WERI-Rb-1 (cell line): ENCODE measurements around the gene ZER1.
"Not testable (repeated sequence)": the region's sequence is repeated elsewhere in the genome, so short reads cannot be mapped to it uniquely, and the experiment has no call there.

ENCODE experiments used
- DNase-seq: peaks from one replicate; pipeline ENCODE4 v3.0.0-alpha.2; 2020
- H3K27ac ChIP-seq: fragments of 250-450 bp; sonication (Bioruptor Pico); 2 replicates; pipeline ENCODE4 v1.5.1; 2020; ENCODE audit warnings: mild to moderate bottlenecking, moderate library complexity
- H3K27me3 ChIP-seq: fragments of 250-450 bp; sonication (Bioruptor Pico); 2 replicates; pipeline ENCODE4 v1.5.1; 2021; ENCODE audit warnings: mild to moderate bottlenecking, low read depth, moderate library complexity; ENCODE audit not compliant: insufficient read depth, severe bottlenecking
- H3K36me3 ChIP-seq: fragments of 250-450 bp; sonication (Bioruptor Pico); 2 replicates; pipeline ENCODE4 v1.5.1; 2020; ENCODE audit warnings: mild to moderate bottlenecking, moderate library complexity
- H3K4me3 ChIP-seq: 2 replicates; pipeline ENCODE4 v1.5.1; 2011; ENCODE audit warnings: low read depth, mild to moderate bottlenecking, control low read depth, low read length
- H3K9me3 ChIP-seq: fragments of 250-450 bp; sonication (Bioruptor Pico); 2 replicates; pipeline ENCODE4 v1.5.1; 2021; ENCODE audit warnings: mild to moderate bottlenecking, moderate library complexity; ENCODE audit not compliant: severe bottlenecking
- CTCF ChIP-seq: IDR thresholded peaks from 2 replicates; pipeline ENCODE4 v1.5.1; 2011; ENCODE audit warnings: low read depth, mild to moderate bottlenecking, control low read depth, inconsistent platforms, low read length

ZER1 gene

GRCh38 chr9:128807827-128808226 lies 36.1 kb upstream of the ZER1 start:
- peaks cover 60% of the 10 kb centered on the region for H3K36me3 ChIP-seq
- H3K9me3 ChIP-seq, result no peaks in the 10 kb centered on the region
- H3K27ac ChIP-seq, result no peak overlapping the region
- no peak overlapping the region for H3K4me3 ChIP-seq
- no peak for DNase-seq
- H3K27me3 ChIP-seq, result no peaks in the 10 kb centered on the region
- no peak for TF ChIP-seq CTCF

- Histone ChIP-seq H3K36me3 (peaks cover 75% of the 10 kb centered on the region), H3K4me3 (no peak overlapping the region)
Measured at GRCh38 chr9:128805661-128806060, 33.9 kb upstream of the ZER1 start.

DNA sequence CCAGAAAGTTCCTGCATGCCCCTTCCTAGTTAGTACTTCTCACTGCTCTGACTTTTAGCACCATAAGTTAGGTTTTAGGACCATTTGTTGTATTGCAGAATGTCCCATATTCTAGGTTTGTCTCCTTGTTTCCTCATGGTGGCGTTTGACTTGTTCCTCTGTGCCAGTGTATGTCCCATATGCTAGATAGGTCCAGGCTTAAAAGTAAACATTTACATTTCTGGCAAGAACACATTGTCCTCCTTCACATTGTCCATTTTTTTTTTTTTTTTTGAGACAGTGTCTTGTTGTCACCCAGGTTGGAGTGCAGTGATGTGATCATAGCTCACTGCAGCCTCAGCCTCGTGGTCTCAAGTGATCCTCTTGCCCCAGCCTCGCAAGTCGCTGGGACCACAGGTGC lies 30.8 kb upstream of the ZER1 start:
- no peak overlapping the region for H3K4me3 ChIP-seq
- no peak for TF ChIP-seq CTCF
- no peak overlapping the region for H3K27ac ChIP-seq
- H3K9me3 ChIP-seq, result no peaks in the 10 kb centered on the region
- no peak for DNase-seq
- H3K36me3 ChIP-seq, result peaks cover 90% of the 10 kb centered on the region
- no peaks in the 10 kb centered on the region for H3K27me3 ChIP-seq

More at GRCh38 chr9:128805661-128806060, 33.9 kb upstream of the ZER1 start:
- no peak overlapping the region for H3K27ac ChIP-seq
- no peaks in the 10 kb centered on the region for H3K9me3 ChIP-seq
- H3K27me3 ChIP-seq, result no peaks in the 10 kb centered on the region
- no peak for TF ChIP-seq CTCF
- DNase-seq, result no peak

- Histone ChIP-seq H3K4me3 (no peak overlapping the region), H3K9me3 (no peaks in the 10 kb centered on the region), H3K36me3 (peaks cover 87% of the 10 kb centered on the region), H3K27me3 (no peaks in the 10 kb centered on the region), H3K27ac (no peak overlapping the region)
- no peak for TF ChIP-seq CTCF
- no peak for DNase-seq
Measured at GRCh38 chr9:128800061-128800460, 28.3 kb upstream of the ZER1 start.

GRCh38 chr9:128798896-128799295 lies 27.2 kb upstream of the ZER1 start:
- TF ChIP-seq CTCF, result no peak
- Histone ChIP-seq H3K27ac (no peak overlapping the region), H3K27me3 (no peaks in the 10 kb centered on the region), H3K9me3 (no peaks in the 10 kb centered on the region), H3K36me3 (peaks cover 88% of the 10 kb centered on the region), H3K4me3 (no peak overlapping the region)
- no peak for DNase-seq

DNA sequence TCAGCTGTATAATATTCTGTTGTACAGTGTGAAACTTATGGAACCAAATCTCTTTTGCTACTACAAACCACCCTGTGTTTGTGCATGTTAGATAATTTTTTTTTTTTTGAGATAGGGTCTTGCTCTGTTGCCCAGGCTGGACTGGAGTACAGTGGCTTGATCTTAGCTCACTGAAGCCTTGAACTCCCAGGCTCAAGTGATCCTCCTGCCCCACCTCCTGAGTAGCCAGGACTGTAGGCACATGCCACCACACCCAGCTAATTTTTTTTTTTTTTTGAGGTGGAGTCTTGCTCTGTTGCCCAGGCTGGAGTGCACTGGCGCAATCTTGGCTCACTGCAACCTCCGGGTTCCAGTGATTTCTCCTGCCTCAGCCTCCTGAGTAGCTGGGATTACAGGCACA lies 23.2 kb upstream of the ZER1 start:
- H3K27me3 ChIP-seq, H3K9me3 ChIP-seq, H3K4me3 ChIP-seq, H3K27ac ChIP-seq, DNase-seq: not testable (repeated sequence)
- peaks cover 92% of the 10 kb centered on the region for H3K36me3 ChIP-seq
